Right ventricle myocardium inferior (tissue), 1 donor: Measurements from ENCODE around the gene SLC32A1. TPM values are rescaled to one million over a fixed set of nuclear protein-coding genes. Genes with fewer than 3 reads are reported as not detected.

Source experiments
- ATAC-seq: fragments of 200-7000 bp; cut with Tn5 transposase; one replicate; pipeline ENCODE4 v1.9.1; 2020; ENCODE audit warnings: mild to moderate bottlenecking, moderate library complexity
- DNase-seq: peaks from one replicate; pipeline ENCODE4 v3.0.0; 2021; ENCODE audit errors: missing footprints
- intact Hi-C: fragments of 100-400 bp; cut with DNase I; formaldehyde crosslinking; loops from one replicate; pipeline ENCODE4 v1.11.0; 2022
- total RNA-seq: library from RNA; stranded (reverse); fragmentation: NEBNext Ultra II Directional; extraction: Animal tissue kit (Norgen Biotek cat#: 25700); gene quantifications from one replicate; pipeline ENCODE4 v1.2.1, GENCODE V29; 2021
- donor health status: DM: no; HTN: yes; CAD: no; lungs with severe emphysema.

SLC32A1 gene
- total RNA-seq, 1 donor from 2014 or later = not detected

- intact Hi-C loops = no loop called here
Measured at GRCh38 chr20:38724626-38725147, 401 bp downstream of the SLC32A1 start.

GRCh38 chr20:38725148-38725901 is 1.0 kb downstream of the SLC32A1 start:
- ATAC-seq = no peak
- DNase-seq = no peak
- intact Hi-C loops = no loop called here

More at GRCh38 chr20:38724626-38725147, 401 bp downstream of the SLC32A1 start:
- ATAC-seq = no peak
- DNase-seq = no peak

DNA sequence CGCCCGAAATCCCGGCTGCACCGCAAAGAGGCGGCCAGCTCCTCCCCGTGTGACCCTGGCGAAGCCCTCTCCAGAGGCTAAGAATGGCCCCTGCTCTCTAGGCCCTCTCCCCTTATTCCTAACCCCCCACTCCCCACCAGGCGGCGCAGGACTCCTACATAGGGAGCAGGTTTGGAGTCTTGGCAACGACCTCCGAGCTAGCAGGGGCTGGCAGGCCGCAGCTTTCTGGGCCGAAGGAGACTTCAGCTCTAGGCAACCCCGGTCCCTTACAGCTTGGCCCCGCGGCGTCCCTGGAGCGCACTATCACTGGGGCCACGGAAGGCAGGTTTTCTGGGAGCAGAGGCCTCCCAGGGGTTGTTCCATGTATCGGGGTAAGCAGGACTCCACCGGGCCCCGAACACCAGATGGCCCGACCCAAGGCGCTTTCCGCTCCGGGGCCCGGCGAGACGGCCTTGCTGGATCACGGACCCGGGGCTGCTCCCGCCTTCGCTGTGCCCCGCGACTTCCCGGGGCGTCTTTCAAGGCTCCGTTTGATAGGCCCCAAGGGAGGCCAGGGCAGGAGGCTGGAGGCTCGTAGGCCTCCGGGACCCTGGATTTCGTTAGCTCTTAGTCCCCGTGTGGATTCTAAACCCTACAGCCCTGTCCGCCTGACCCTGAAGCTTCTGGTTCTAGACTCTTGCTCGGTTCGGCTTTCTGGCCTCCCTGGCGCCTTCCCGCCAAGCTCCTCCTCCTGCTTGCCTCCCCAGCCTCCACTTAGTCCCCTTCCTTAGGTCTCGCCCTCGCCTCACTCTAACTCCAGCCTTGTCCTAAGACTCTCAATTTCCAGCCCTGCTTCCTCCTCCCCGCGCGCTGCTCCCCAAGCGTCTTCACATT is 1.9 kb downstream of the SLC32A1 start:
- DNase-seq (no peak), ATAC-seq (no peak)
- intact Hi-C loops = no loop called here

DNA sequence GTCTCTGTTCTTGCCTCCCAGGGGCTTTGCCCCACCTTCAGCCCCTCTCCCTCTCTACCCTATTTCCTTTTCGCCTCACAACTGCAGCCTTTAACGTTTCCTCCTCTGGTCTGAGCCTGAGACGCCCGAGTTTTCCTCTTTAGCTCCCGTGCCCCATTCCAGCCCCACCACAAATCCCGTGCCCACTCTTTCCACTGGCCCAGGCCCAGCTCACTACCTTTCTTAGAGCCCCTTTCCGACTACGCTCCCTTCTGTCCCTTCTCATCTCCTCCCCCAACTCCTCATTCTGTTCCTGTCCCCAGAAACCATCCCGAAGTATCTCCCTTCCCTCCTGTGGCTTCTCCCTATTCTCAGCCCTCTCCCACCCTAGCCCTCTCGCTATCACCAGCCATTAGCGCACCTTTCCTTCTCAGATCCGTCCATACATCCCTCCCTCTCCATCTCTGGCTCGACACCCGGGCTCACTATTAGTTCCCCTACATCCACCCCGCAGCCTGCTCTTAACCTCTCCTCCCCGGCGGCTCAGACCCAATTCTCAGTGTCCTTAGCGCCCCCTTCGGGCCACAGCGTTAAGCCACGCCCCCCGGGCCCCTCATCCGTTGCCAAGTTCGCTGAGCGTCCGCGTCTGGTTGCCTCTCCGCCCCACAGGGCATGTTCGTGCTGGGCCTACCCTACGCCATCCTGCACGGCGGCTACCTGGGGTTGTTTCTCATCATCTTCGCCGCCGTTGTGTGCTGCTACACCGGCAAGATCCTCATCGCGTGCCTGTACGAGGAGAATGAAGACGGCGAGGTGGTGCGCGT is 2.7 kb downstream of the SLC32A1 start:
- ATAC-seq (no peak), DNase-seq (no peak)
- intact Hi-C loops = no loop called here

GRCh38 chr20:38727607-38728190 is 3.4 kb downstream of the SLC32A1 start:
- intact Hi-C loops = no loop called here
- ATAC-seq = no peak
- DNase-seq = no peak

GRCh38 chr20:38728191-38728781 is 4.0 kb downstream of the SLC32A1 start:
- no peak for ATAC-seq
- intact Hi-C loops = no loop called here
- no peak for DNase-seq

DNA sequence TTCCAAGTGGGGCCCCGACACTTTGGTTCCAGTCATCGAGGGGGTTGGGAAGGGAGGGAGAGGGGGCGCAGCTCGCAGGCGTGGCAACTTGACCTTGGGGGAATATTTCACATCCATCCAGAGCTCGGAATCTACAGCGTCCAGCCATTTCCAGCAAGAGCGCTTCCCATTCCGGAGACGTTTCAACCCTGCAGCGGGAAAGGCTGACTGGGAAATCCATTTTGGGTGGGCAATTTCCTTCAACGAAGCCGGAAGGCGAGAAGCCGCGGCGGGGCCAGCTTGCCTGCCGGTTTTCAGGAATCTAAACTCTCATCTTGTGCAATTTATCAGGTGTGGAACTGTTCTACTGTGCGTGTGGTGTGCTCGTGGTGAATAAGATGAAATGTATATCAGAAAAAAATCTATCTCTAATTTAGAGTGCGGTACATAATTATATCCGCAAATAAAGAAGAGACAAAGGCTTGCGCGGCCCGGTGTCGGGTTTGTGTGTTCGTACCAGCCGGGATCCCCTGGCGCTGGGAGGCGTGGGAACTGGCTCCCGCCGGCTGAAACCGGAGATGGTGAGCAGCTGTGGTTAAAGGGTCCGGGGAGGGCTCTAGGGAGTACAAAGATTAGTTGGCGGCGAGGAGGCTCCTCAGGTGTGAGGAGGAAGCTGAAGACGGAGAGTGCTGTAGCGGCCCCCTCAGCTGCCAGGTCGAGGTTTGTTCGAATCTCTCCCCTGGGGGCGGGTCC is 4.8 kb downstream of the SLC32A1 start:
- intact Hi-C loops = no loop called here
- DNase-seq (no peak), ATAC-seq (no peak)

DNA sequence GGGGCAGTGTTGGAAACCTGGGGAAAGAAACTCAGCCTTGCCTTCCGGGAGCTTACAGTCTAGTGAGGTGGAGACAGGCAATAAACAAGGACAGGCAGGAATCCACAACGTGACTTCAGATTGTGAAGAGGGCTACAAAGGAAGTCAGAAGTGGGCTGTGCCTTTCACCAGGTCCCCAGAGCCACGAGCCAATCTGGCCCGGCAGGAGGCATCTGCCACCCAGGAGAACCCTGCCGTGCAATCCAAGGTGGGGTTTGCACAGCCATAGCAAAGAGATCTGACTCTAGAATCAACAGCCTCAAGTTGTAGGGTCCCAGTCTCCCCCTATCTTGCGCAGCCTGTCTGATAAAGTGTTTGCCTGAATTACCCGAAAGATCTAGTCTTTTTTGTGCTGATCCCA is 5.5 kb downstream of the SLC32A1 start:
- intact Hi-C loops = loop anchor here (2.0 kb wide), 1 partner anchor 83 kb away; no protein-coding TSS in a partner anchor
- ATAC-seq (no peak), DNase-seq (no peak)

- no peak for DNase-seq
- ATAC-seq = no peak
- intact Hi-C loops = loop anchor here (2.0 kb wide), 1 partner anchor 84 kb away; no protein-coding TSS in a partner anchor
Measured at GRCh38 chr20:38730167-38730988, 6.1 kb downstream of the SLC32A1 start.

DNA sequence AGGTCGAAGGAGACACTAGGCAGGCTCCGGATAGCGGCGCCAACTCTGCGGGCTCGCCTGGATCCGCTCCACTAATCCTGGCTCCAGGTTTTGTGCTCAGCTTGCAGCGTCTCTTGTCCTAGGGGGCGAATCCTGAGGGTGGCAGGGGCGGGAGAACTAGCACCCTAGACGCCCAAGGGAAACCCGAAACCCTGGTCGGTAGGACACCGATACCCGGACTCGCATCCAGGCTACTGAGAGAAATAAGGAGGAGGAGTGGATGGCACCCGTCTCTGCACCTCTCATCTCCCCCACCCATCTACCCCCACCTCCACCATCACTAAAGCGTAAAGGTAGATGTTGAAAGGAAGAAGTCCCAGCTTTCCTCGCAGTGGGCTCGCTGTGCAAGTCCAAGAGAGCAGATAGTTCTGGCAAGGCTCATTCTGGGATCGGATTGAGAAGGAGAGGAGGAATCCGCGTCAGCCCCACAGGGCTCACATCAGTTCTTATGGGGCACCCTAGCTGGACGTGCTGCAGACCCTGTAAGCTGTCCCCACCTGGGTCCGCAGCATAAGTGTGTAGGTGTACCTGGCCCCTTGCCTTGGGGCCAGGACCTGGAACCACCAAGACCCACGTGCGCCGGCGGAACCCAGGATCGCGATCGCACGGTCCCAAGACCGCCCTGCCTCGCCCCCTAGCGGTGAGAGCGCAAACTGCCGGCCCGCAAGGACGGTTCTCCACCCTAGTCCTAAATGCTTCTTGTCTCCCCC is 6.9 kb downstream of the SLC32A1 start:
- DNase-seq (peak; percentile 86), ATAC-seq (peak; percentile 74)
- intact Hi-C loops = loop anchor here (2.0 kb wide), 1 partner anchor 84 kb away; no protein-coding TSS in a partner anchor

GRCh38 chr20:38731738-38732113 is 7.4 kb downstream of the SLC32A1 start:
- ATAC-seq (no peak), DNase-seq (no peak)
- intact Hi-C loops = loop anchor here (2.0 kb wide), 1 partner anchor 85 kb away; no protein-coding TSS in a partner anchor

DNA sequence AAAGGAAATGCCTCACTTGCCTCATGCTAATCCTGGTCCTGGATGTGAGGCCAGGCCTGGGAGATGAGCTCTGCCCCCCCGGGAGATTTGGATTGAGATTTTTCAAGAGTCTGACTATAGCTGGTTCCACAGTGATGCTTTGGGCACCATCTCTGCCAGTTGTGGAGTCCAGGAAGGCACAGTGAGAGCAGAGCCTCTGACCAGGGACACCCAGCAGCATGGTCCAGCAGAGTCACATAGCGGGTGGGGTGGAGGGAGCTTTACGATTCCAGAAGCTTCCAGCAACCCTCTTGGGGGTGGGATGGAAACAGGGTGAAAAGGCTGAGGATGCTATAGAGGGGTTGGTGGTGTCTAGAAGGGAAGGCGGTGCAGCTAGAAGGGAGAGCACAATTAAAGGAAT is 8.7 kb downstream of the SLC32A1 start:
- intact Hi-C loops = no loop called here
- DNase-seq = no peak
- ATAC-seq = no peak

DNA sequence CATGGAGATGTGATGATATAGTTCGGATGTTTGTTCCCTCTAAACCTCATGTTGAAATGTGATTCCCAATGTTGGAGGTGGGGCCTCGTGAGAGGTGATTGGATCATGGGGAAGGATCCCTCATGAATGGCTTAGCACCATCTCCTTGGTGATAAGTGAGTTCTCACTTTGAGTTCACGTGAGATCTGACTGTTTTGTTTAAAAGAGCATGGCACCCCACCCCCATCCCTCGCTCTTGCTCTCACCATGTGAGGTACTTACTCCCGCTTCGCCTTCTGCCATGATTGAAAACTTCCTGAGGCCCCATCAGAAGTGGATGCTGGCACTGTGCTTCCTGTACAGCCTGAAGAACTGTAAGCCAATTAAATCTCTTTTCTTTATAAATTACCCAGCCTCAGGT is 10.9 kb downstream of the SLC32A1 start:
- DNase-seq (no peak), ATAC-seq (no peak)
- intact Hi-C loops = no loop called here

DNA sequence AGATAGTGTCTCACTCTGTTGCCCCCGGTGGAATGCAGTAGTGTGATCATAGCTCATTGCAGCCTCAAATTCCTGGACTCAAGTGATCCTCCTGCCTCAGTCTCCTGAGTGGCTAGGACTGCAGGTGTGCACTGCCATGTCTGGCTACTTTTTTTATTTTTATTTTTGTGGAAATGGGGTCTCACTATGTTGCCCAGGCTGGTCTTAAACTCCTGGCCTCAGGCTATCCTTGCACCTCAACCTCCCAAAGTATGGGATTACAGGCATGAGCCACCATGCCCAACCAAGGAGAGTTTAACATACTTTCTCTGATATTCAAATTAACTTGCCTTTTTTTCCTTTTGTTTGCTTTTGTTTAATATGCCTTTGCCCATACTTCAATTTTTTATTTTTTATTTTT is 13.6 kb downstream of the SLC32A1 start:
- ATAC-seq (no peak), DNase-seq (no peak)
- intact Hi-C loops = no loop called here

DNA sequence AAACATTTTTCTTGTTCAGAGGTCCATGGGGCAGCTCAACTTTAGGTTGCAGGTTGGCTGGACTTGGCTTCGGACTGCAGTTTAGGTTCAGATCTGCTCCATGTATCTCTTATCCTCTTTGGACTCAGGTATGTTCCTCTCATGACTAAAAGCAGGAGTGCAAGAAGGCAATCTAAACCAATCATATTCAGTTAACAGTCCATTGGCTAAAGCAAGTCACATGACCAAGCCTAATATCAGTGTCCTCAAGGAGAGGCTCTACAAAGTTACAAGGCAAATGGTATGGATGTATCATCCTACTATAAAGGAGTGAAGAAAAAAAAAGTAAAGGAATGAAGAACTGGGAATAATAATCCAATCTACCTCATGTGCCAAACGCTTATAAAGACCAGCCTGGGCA is 21.5 kb downstream of the SLC32A1 start:
- ATAC-seq (no peak), DNase-seq (no peak)
- intact Hi-C loops = no loop called here

- no peak for ATAC-seq
- DNase-seq = no peak
- intact Hi-C loops = no loop called here
Measured at GRCh38 chr20:38747495-38748096, 23.3 kb downstream of the SLC32A1 start.
